Activated CD8-positive, alpha-beta T cell treated with anti-CD3 and anti-CD28 coated beads, Interleukin-2, amount 10 ng/mL, durations not matched to agents 7 days and 5 days (primary cell): ENCODE measurements around the gene SETD1A. TPM values are rescaled to one million over a fixed set of nuclear protein-coding genes. Genes with fewer than 3 reads are reported as not detected.

Experiments used
- ATAC-seq: fragments of 150-1000 bp; cut with Tn5 transposase; one replicate; pipeline ENCODE4 v1.10.0; 2021; ENCODE audit warnings: moderate library complexity
- CTCF ChIA-PET: fragments of 350-600 bp; sonication (Branson Sonifier 250); formaldehyde crosslinking; loops from one replicate; lab custom pipeline; 2021; ENCODE audit warnings: antibody characterized with exemption; lab: Charles Lee
- POLR2A ChIA-PET: fragments of 350-600 bp; sonication (Branson Sonifier 250); formaldehyde crosslinking; loops from one replicate; lab custom pipeline; 2021; ENCODE audit warnings: antibody characterized with exemption; lab: Charles Lee
- DNase-seq: peaks from one replicate; pipeline ENCODE4 v3.0.0-alpha.2; 2020
- H3K27ac Mint-ChIP-seq: one replicate; pipeline ENCODE4 v1.8.0; 2021; ENCODE audit warnings: mild to moderate bottlenecking, mixed read lengths
- H3K27me3 Mint-ChIP-seq: one replicate; pipeline ENCODE4 v1.8.0; 2021; ENCODE audit warnings: low read depth, mixed read lengths
- H3K36me3 Mint-ChIP-seq: one replicate; pipeline ENCODE4 v1.8.0; 2021; ENCODE audit warnings: low read depth, mixed read lengths
- H3K4me1 Mint-ChIP-seq: one replicate; pipeline ENCODE4 v1.8.0; 2021; ENCODE audit warnings: low read depth, mixed read lengths
- H3K4me3 Mint-ChIP-seq: one replicate; pipeline ENCODE4 v1.8.0; 2021; ENCODE audit warnings: mild to moderate bottlenecking, mixed read lengths
- H3K9me3 Mint-ChIP-seq: one replicate; pipeline ENCODE4 v1.8.0; 2022; ENCODE audit warnings: mixed read lengths; ENCODE audit not compliant: insufficient read depth
- total RNA-seq, 2 experiments: library from RNA; stranded (reverse); gene quantifications; one replicate each; pipeline ENCODE4 v1.2.3, GENCODE V29; 2021

The SETD1A gene
- total RNA-seq, 2 experiments from 2014 or later = 25.6 to 28.4 TPM

DNA sequence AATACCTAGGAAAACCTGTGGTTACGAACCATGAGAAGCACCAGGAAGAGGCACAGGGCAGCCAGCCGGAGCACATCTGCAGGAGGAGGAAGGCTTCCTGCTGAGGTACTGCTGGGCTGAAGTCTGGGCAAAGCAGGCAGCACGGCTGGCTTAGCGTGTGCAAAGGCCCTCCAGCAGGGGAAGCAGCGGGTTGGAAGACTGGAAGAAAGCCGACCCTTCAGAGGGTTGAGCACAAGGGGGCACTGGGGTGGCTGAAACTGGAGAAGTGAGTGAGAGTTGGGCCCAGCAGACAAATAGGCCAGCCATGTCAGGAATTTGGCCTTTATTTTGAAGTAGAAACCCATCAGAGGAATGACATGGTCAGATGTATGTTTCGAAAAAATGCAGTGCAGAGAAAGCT lies 15.3 kb downstream of the SETD1A start:
- Mint-ChIP-seq H3K9me3 (no peaks in the 10 kb centered on the region), H3K27ac (no peak overlapping the region), H3K27me3 (no peaks in the 10 kb centered on the region), H3K4me3 (no peak overlapping the region), H3K36me3 (peaks cover 61% of the 10 kb centered on the region), H3K4me1 (peaks cover 3% of the 10 kb centered on the region)
- POLR2A ChIA-PET = no interaction called here
- DNase-seq = no peak
- CTCF ChIA-PET = interaction anchor here (1.2 kb wide), 1 partner anchor 19 kb away, joined by 4 read pairs; no protein-coding TSS in a partner anchor
- ATAC-seq = no peak

GRCh38 chr16:30974348-30974747 lies 16.8 kb downstream of the SETD1A start:
- no peak overlapping the region for H3K27ac Mint-ChIP-seq
- peaks cover 61% of the 10 kb centered on the region for H3K36me3 Mint-ChIP-seq
- CTCF ChIA-PET = no interaction called here

GRCh38 chr16:30976486-30976885 lies 18.9 kb downstream of the SETD1A start:
- Mint-ChIP-seq H3K9me3 (no peaks in the 10 kb centered on the region), H3K27me3 (no peaks in the 10 kb centered on the region), H3K4me1 (peaks cover 5% of the 10 kb centered on the region), H3K36me3 (peaks cover 57% of the 10 kb centered on the region), H3K27ac (peak overlapping the region; percentile 23), H3K4me3 (no peak overlapping the region)
- ATAC-seq (no peak), DNase-seq (no peak)
- CTCF ChIA-PET = interaction anchor here (0.9 kb wide), 1 partner anchor 9 kb away, joined by 3 read pairs; no protein-coding TSS in a partner anchor
- POLR2A ChIA-PET = no interaction called here

More at GRCh38 chr16:30974348-30974747, 16.8 kb downstream of the SETD1A start:
- POLR2A ChIA-PET = no interaction called here
- no peak for ATAC-seq
- Mint-ChIP-seq H3K27me3 (no peaks in the 10 kb centered on the region), H3K4me3 (no peak overlapping the region), H3K4me1 (peaks cover 5% of the 10 kb centered on the region), H3K9me3 (no peaks in the 10 kb centered on the region)
- DNase-seq = no peak

GRCh38 chr16:30977502-30977901 lies 19.9 kb downstream of the SETD1A start:
- Mint-ChIP-seq H3K36me3 (peaks cover 50% of the 10 kb centered on the region), H3K4me1 (peaks cover 5% of the 10 kb centered on the region)
- CTCF ChIA-PET = interaction anchor here (1.2 kb wide), 1 partner anchor 24 kb away, joined by 3 read pairs; no protein-coding TSS in a partner anchor

DNA sequence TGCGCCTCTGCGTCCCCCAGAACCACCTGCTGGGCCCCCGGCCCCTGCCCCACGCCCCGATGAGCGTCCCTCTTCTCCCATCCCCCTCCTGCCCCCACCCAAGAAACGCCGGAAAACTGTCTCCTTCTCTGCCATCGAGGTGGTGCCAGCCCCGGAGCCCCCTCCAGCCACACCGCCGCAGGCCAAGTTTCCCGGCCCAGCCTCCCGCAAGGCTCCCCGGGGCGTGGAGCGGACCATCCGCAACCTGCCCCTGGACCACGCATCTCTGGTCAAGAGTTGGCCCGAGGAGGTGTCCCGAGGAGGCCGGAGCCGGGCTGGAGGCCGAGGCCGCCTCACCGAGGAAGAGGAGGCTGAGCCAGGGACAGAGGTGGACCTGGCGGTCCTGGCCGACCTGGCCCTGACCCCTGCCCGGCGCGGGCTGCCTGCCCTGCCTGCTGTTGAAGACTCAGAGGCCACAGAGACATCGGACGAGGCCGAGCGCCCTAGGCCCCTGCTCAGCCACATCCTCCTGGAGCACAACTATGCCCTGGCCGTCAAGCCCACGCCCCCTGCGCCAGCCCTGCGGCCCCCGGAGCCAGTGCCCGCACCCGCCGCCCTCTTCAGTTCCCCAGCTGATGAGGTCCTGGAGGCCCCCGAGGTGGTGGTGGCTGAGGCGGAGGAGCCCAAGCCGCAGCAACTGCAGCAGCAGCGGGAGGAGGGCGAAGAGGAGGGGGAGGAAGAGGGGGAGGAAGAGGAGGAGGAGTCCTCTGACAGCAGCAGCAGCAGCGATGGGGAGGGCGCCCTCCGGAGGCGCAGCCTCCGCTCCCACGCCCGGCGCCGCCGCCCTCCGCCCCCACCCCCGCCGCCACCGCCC lies 21.8 kb downstream of the SETD1A start:
- CTCF ChIA-PET = no interaction called here
- Mint-ChIP-seq H3K36me3 (peaks cover 40% of the 10 kb centered on the region), H3K4me1 (peaks cover 5% of the 10 kb centered on the region), H3K27me3 (no peaks in the 10 kb centered on the region), H3K4me3 (no peak overlapping the region), H3K9me3 (no peaks in the 10 kb centered on the region), H3K27ac (no peak overlapping the region)
- ATAC-seq = no peak
- no peak for DNase-seq
- POLR2A ChIA-PET = no interaction called here

More at GRCh38 chr16:30977502-30977901, 19.9 kb downstream of the SETD1A start:
- Mint-ChIP-seq H3K9me3 (no peaks in the 10 kb centered on the region), H3K4me3 (no peak overlapping the region), H3K27me3 (no peaks in the 10 kb centered on the region), H3K27ac (peak overlapping the region; percentile 44)
- DNase-seq (peak; percentile 45), ATAC-seq (peak; percentile 27)
- POLR2A ChIA-PET = interaction anchor here (1.1 kb wide), 1 partner anchor 11 kb away, joined by 3 read pairs; no protein-coding TSS in a partner anchor

DNA sequence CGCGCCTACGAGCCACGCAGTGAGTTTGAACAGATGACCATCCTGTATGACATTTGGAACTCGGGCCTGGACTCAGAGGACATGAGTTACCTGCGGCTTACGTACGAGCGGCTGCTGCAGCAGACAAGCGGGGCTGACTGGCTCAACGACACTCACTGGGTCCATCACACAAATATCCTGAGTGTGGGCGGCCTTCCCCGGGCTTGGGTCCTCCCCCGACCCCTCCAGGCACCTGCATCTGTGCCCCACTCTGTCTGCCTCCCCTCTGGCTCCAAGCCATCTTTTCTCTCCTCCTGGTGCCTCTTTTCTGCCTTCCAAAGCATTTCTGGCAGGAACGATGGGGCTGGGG lies 22.4 kb downstream of the SETD1A start:
- ChIA-PET CTCF (no interaction called here), POLR2A (no interaction called here)
- H3K9me3 Mint-ChIP-seq = no peaks in the 10 kb centered on the region
- H3K27me3 Mint-ChIP-seq = no peaks in the 10 kb centered on the region
- ATAC-seq (no peak), DNase-seq (no peak)
- H3K4me3 Mint-ChIP-seq = no peak overlapping the region
- no peak overlapping the region for H3K27ac Mint-ChIP-seq
- peaks cover 10% of the 10 kb centered on the region for H3K4me1 Mint-ChIP-seq
- H3K36me3 Mint-ChIP-seq = peaks cover 39% of the 10 kb centered on the region

GRCh38 chr16:30980434-30980833 lies 22.9 kb downstream of the SETD1A start:
- H3K27ac Mint-ChIP-seq = no peak overlapping the region
- POLR2A ChIA-PET = no interaction called here
- no peaks in the 10 kb centered on the region for H3K27me3 Mint-ChIP-seq
- H3K36me3 Mint-ChIP-seq = peaks cover 39% of the 10 kb centered on the region
- no peak overlapping the region for H3K4me3 Mint-ChIP-seq
- H3K4me1 Mint-ChIP-seq = peaks cover 13% of the 10 kb centered on the region
- no peaks in the 10 kb centered on the region for H3K9me3 Mint-ChIP-seq
- DNase-seq = no peak
- no peak for ATAC-seq
- CTCF ChIA-PET = no interaction called here

DNA sequence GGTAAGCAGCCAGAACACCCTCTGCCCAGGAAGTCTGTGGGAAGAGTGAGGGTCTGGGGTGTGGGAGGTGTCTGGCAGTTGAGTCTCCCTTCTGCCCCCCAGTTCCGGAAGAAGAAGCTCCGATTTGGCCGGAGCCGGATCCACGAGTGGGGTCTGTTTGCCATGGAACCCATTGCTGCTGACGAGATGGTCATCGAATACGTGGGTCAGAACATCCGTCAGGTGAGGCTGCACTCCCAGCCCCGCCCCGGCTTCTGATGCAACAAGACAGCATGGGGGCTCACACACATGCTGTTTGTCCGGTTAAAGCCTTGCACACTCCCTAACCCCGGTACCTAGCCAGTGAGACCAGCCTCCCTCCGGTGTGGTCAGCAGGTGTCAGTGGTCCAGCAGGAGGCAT lies 23.4 kb downstream of the SETD1A start:
- no peak for DNase-seq
- Mint-ChIP-seq H3K9me3 (no peaks in the 10 kb centered on the region), H3K4me1 (peaks cover 15% of the 10 kb centered on the region), H3K27ac (no peak overlapping the region), H3K27me3 (no peaks in the 10 kb centered on the region), H3K4me3 (no peak overlapping the region), H3K36me3 (peaks cover 34% of the 10 kb centered on the region)
- CTCF ChIA-PET = no interaction called here
- POLR2A ChIA-PET = no interaction called here
- ATAC-seq = no peak

GRCh38 chr16:30982548-30983288 lies 25.2 kb downstream of the SETD1A start:
- H3K4me1 Mint-ChIP-seq = peaks cover 16% of the 10 kb centered on the region
- no peak for DNase-seq
- H3K4me3 Mint-ChIP-seq = no peak overlapping the region
- peak overlapping the region; percentile 26 for H3K27ac Mint-ChIP-seq
- POLR2A ChIA-PET = interaction anchor here (2.2 kb wide), 1 partner anchor 15 kb away, joined by 5 read pairs; no protein-coding TSS in a partner anchor
- ATAC-seq = no peak
- H3K9me3 Mint-ChIP-seq = no peaks in the 10 kb centered on the region
- peaks cover 28% of the 10 kb centered on the region for H3K36me3 Mint-ChIP-seq
- H3K27me3 Mint-ChIP-seq = no peaks in the 10 kb centered on the region
- CTCF ChIA-PET = interaction anchor here (1.1 to 4.2 kb wide), 5 partner anchors 11 to 160 kb away, joined by 3 to 29 read pairs (median 4); no protein-coding TSS in a partner anchor

GRCh38 chr16:30983289-30983889 lies 25.8 kb downstream of the SETD1A start:
- CTCF ChIA-PET = interaction anchor here (0.7 to 4.2 kb wide), 11 partner anchors 10 to 885 kb away, joined by 3 to 29 read pairs (median 6); partner anchors contain the start of gene VKORC1
- Mint-ChIP-seq H3K4me1 (peaks cover 16% of the 10 kb centered on the region), H3K27ac (no peak overlapping the region), H3K36me3 (peaks cover 28% of the 10 kb centered on the region), H3K9me3 (no peaks in the 10 kb centered on the region), H3K4me3 (no peak overlapping the region), H3K27me3 (no peaks in the 10 kb centered on the region)
- ATAC-seq (no peak), DNase-seq (no peak)
- POLR2A ChIA-PET = interaction anchor here (2.2 kb wide), 1 partner anchor 14 kb away, joined by 5 read pairs; no protein-coding TSS in a partner anchor

- H3K9me3 Mint-ChIP-seq = no peaks in the 10 kb centered on the region
- POLR2A ChIA-PET = interaction anchor here (2.2 to 3.3 kb wide), 2 partner anchors 13 to 90 kb away, joined by 5 to 15 read pairs; partner anchors contain the start of genes ZNF646 and ZNF668
- no peak overlapping the region for H3K4me3 Mint-ChIP-seq
- peaks cover 15% of the 10 kb centered on the region for H3K4me1 Mint-ChIP-seq
- no peak for ATAC-seq
- no peak overlapping the region for H3K27ac Mint-ChIP-seq
- no peak for DNase-seq
- peaks cover 22% of the 10 kb centered on the region for H3K36me3 Mint-ChIP-seq
- CTCF ChIA-PET = interaction anchor here (0.6 to 4.2 kb wide), 30 partner anchors 10 to 885 kb away, joined by 3 to 29 read pairs (median 4); partner anchors contain the start of genes PYDC1, VKORC1, ZNF646 and ZNF668
- no peaks in the 10 kb centered on the region for H3K27me3 Mint-ChIP-seq
Measured at GRCh38 chr16:30983898-30984610, 26.5 kb downstream of the SETD1A start.
